ENCODE results near the gene ZSCAN26.
"Not testable (repeated sequence)": the region's sequence is repeated elsewhere in the genome, so short reads cannot be mapped to it uniquely, and the experiment has no call there.

The ZSCAN26 gene

DNA sequence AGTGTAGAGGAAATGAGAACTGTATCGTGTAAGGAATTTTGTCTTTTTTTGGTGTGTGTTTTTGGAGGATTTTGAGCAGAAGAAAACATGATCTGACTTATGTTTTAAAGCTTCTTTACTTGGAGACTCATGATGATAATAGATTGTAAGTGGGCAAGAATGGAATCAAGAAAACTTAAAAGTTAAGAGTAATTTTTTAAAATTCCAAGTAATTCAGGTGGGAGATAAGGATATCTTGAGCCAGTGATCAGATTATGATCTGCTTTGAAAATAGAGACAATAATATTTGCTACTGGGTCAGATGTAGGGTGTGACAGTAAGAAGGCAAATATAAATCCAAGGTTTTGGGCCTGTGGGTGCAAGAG lies 734 bp downstream of the ZSCAN26 start:
- DNase-seq (ENCODE audit: low spot score in 2 of 2), result no peak
- Histone ChIP-seq H3K36me3 (replicated peaks) (peaks cover 2% of the 10 kb centered on the region), H3K9me3 (no peaks in the 10 kb centered on the region), H3K27me3 (ENCODE audit: low read depth) (peaks cover 3% of the 10 kb centered on the region; the same call in 1 of the 2 replicates), H3K4me3 (peak overlapping the region; percentile 84), H3K4me1 (peaks cover 8% of the 10 kb centered on the region)
- in situ Hi-C loops (cut with MboI; ENCODE audit: low sequenced_read_pairs), result loop anchor here (25.0 kb wide), 1 partner anchor 130 kb away; the partner anchor contains the start of gene ZKSCAN8

DNA sequence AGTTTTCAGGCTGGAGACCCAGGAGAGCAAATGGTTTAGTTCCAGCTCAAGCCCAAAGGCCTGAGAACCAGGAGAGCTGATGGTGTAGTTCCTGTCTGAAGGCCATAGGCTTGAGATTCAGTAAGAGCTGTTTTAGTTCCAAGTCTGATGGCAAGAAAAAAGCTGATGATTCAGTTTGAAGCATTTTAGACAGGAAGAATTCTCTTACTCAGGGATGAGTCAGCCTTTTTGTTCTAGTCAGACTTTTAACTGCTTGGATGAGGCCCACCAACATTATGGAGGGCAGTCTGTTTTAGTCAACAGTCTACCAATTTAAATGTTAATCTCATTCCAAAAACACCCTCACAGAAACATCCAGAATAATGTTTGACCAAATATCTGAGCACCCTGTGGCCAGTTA lies 2.5 kb downstream of the ZSCAN26 start:
- no peak for DNase-seq (ENCODE audit: low spot score in 2 of 2)
- Histone ChIP-seq H3K4me3 (no peak overlapping the region), H3K4me1 (peaks cover 8% of the 10 kb centered on the region), H3K9me3 (no peaks in the 10 kb centered on the region), H3K27me3 (ENCODE audit: low read depth) (no peaks in the 10 kb centered on the region), H3K36me3 (replicated peaks) (peaks cover 14% of the 10 kb centered on the region)
- in situ Hi-C loops (cut with MboI; ENCODE audit: low sequenced_read_pairs), result loop anchor here (25.0 kb wide), 1 partner anchor 132 kb away; the partner anchor contains the start of gene ZKSCAN8

DNA sequence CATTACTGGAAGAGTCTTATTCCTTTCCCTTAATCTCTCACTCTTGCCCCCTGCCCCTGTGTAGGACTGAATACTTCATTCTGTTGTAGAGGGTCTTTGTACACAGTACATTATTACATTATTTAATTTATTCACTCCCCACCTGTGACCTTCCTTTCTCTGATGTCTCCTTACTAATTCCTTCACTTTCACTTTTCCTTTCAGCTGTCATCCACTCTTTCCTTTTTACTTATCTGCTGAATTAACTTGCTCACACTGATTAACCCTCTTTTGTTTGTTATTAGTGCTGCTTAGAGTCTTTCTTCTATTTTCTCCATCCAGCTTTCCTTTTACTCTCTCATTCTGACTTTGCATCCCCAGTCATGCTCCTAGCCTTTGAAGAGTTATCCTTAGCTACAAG lies 7.9 kb downstream of the ZSCAN26 start:
- Histone ChIP-seq H3K4me3 (no peak overlapping the region), H3K27me3 (ENCODE audit: low read depth) (no peaks in the 10 kb centered on the region), H3K4me1 (no peaks in the 10 kb centered on the region), H3K9me3 (no peaks in the 10 kb centered on the region), H3K36me3 (replicated peaks) (peaks cover 37% of the 10 kb centered on the region)
- DNase-seq (ENCODE audit: low spot score in 2 of 2), result no peak
- in situ Hi-C loops (cut with MboI; ENCODE audit: low sequenced_read_pairs), result loop anchor here (25.0 kb wide), 1 partner anchor 138 kb away; the partner anchor contains the start of gene ZKSCAN8

- no peak for DNase-seq (ENCODE audit: low spot score in 2 of 2)
- Histone ChIP-seq H3K9me3 (no peaks in the 10 kb centered on the region), H3K4me3 (no peak overlapping the region), H3K4me1 (peaks cover 17% of the 10 kb centered on the region), H3K27me3 (ENCODE audit: low read depth) (no peaks in the 10 kb centered on the region), H3K36me3 (replicated peaks) (peaks cover 34% of the 10 kb centered on the region)
- in situ Hi-C loops (cut with MboI; ENCODE audit: low sequenced_read_pairs), result no loop called here
Observed at GRCh38 chr6:28277746-28278145, 10.8 kb downstream of the ZSCAN26 start.

DNA sequence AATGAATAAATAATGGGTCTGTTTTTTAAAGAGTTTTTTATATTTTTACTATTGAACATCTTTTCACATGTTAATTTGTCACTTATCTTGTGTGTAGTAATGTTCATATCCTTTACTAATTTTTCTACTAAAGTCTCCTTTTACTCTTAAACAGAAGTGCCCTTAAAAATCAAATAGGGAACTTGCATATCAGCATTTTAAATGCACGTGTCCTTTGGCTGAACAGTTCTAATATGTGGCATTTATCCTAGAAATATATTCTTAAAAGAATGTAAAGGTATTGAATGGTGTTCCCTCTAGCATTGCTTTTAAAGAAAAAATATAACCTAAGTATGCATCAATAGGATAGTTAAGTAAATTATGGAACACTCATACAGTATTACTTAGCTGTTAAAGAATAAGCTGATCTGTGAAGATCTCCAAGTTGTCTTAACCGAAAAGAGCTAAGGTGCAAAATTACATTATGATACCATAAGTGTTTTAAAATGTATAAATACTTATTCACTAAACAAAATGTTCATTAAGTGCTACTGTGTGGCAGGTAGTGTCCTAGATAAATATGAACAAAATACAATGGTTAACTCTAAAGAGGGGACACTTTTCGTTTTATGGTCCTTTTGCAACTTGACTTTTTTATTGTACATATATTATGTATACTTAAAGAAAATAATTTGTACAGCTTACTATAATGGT lies 13.8 kb downstream of the ZSCAN26 start:
- H3K4me3 ChIP-seq, result peak overlapping the region; percentile 74
- H3K4me1 ChIP-seq, result peaks cover 17% of the 10 kb centered on the region
- DNase-seq (ENCODE audit: low spot score in 2 of 2), result no peak
- no peaks in the 10 kb centered on the region for H3K9me3 ChIP-seq
- no peaks in the 10 kb centered on the region for H3K27me3 ChIP-seq (ENCODE audit: low read depth)
- in situ Hi-C loops (cut with MboI; ENCODE audit: low sequenced_read_pairs), result no loop called here
- H3K36me3 ChIP-seq (replicated peaks), result peaks cover 31% of the 10 kb centered on the region

DNA sequence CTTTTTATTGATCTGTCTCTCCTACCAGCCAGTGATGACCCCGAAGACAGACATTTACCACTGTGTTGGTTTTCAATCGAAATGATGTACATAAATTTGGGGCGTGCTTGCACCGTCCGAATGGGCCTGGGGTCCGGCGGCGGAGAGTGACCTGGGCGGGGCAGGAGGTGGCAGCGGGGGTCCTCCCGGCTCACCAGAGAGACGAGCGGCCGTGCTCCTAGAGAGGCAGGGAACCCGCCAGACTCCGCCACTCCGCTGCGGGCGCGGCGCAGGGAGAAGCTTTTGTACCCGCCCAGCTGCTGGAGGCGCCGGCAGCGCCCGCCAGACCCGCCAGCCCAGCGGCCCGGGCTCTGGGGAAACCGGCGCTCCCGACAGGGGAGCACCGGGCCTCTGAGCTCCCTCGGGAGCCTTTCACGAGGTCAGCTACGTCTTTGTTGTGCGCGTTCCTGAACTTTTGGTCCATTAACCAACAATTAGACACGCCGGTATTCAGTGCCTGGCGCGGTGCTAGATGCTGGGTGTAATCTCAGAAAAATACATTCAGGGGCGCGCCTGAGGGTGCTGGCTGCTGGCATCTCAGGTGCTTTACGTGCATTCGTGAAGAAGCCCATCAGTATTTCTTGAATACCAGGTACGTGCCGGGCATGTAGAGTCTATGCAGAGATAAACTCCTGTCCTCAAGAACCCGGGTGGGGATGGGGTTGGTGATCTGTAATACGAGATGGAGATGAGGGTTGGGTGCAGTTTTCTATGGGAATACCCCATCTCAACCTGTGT lies 14.5 kb downstream of the ZSCAN26 start, which contains the start of gene PGBD1:
TSS of gene PGBD1 (plus strand) at position 285 of the 777 bp plus-strand sequence. CDS start 2,242 bp downstream, outside the sequence.
- H3K9me3 ChIP-seq, result no peaks in the 10 kb centered on the region
- in situ Hi-C loops (cut with MboI; ENCODE audit: low sequenced_read_pairs), result no loop called here
- peaks cover 31% of the 10 kb centered on the region for H3K36me3 ChIP-seq (replicated peaks)
- peak within 1 kb of the TSS; percentile 74 for H3K4me3 ChIP-seq
- peak; percentile 67 to 91 for DNase-seq (ENCODE audit: low spot score in 2 of 2)
- H3K27me3 ChIP-seq (ENCODE audit: low read depth), result no peaks in the 10 kb centered on the region
- peaks cover 17% of the 10 kb centered on the region for H3K4me1 ChIP-seq

DNA sequence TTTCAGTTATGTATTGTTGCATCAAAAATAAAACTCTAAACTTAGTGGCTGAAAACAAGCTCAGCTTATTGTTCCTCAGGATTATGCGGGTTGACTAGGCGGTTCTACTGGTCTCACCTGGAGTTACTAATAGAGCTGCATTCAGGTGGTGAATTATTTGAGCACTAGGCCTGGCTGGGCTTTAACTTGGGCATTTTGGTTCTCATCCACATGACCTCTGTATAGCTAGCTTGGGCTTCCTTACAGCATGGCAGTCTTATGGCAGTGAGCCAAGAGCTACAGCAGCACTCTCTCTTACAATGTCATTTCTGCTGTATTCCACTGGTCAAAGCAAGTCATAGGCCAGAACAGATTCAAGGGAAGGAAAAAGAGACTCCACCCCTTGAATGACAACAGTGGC lies 16.0 kb downstream of the ZSCAN26 start:
- Histone ChIP-seq H3K9me3 (no peaks in the 10 kb centered on the region), H3K27me3 (ENCODE audit: low read depth) (no peaks in the 10 kb centered on the region), H3K36me3 (replicated peaks) (peaks cover 32% of the 10 kb centered on the region), H3K4me1 (peaks cover 17% of the 10 kb centered on the region), H3K4me3 (peak overlapping the region; percentile 74; the same call in 1 of the 2 replicates)
- in situ Hi-C loops (cut with MboI; ENCODE audit: low sequenced_read_pairs), result no loop called here
- DNase-seq (ENCODE audit: low spot score in 2 of 2), result peak in 1 of 2 experiments; percentile 18

- Histone ChIP-seq H3K4me3 (no peak overlapping the region), H3K36me3 (replicated peaks) (peaks cover 14% of the 10 kb centered on the region), H3K27me3 (ENCODE audit: low read depth) (no peaks in the 10 kb centered on the region), H3K9me3 (no peaks in the 10 kb centered on the region), H3K4me1 (no peaks in the 10 kb centered on the region)
- in situ Hi-C loops (cut with MboI; ENCODE audit: low sequenced_read_pairs), result no loop called here
- DNase-seq (ENCODE audit: low spot score in 2 of 2), result no peak
Observed at GRCh38 chr6:28291573-28291972, 24.6 kb downstream of the ZSCAN26 start.

- no peaks in the 10 kb centered on the region for H3K4me1 ChIP-seq
- no peaks in the 10 kb centered on the region; the same call in 1 of the 2 replicates for H3K36me3 ChIP-seq (replicated peaks)
- no peak overlapping the region for H3K4me3 ChIP-seq
- no peaks in the 10 kb centered on the region for H3K27me3 ChIP-seq (ENCODE audit: low read depth)
- no peak for DNase-seq (ENCODE audit: low spot score in 2 of 2)
- no peaks in the 10 kb centered on the region for H3K9me3 ChIP-seq
- in situ Hi-C loops (cut with MboI; ENCODE audit: low sequenced_read_pairs), result no loop called here
Observed at GRCh38 chr6:28295326-28295725, 28.4 kb downstream of the ZSCAN26 start.

GRCh38 chr6:28296520-28297060 lies 29.6 kb downstream of the ZSCAN26 start:
- Histone ChIP-seq H3K36me3 (replicated peaks) (peaks cover 7% of the 10 kb centered on the region), H3K27me3 (ENCODE audit: low read depth) (no peaks in the 10 kb centered on the region), H3K4me3 (no peak overlapping the region), H3K9me3 (no peaks in the 10 kb centered on the region), H3K4me1 (no peaks in the 10 kb centered on the region)
- in situ Hi-C loops (cut with MboI; ENCODE audit: low sequenced_read_pairs), result no loop called here
- peak in 1 of 2 experiments; percentile 10 for DNase-seq (ENCODE audit: low spot score in 2 of 2)

GRCh38 chr6:28303570-28303969 lies 36.6 kb downstream of the ZSCAN26 start:
- Histone ChIP-seq H3K27me3 (ENCODE audit: low read depth) (no peaks in the 10 kb centered on the region), H3K4me3 (no peak overlapping the region), H3K9me3 (no peaks in the 10 kb centered on the region), H3K4me1 (no peaks in the 10 kb centered on the region), H3K36me3 (replicated peaks) (peaks cover 7% of the 10 kb centered on the region)
- in situ Hi-C loops (cut with MboI; ENCODE audit: low sequenced_read_pairs), result no loop called here
- DNase-seq (ENCODE audit: low spot score in 2 of 2), result no peak

GRCh38 chr6:28306363-28306762 lies 39.4 kb downstream of the ZSCAN26 start:
- H3K4me3 ChIP-seq; H3K9me3 ChIP-seq; in situ Hi-C loops (cut with MboI; ENCODE audit: low sequenced_read_pairs); DNase-seq (ENCODE audit: low spot score in 2 of 2); H3K4me1 ChIP-seq; H3K27me3 ChIP-seq (ENCODE audit: low read depth); H3K36me3 ChIP-seq (replicated peaks): not testable (repeated sequence)

DNA sequence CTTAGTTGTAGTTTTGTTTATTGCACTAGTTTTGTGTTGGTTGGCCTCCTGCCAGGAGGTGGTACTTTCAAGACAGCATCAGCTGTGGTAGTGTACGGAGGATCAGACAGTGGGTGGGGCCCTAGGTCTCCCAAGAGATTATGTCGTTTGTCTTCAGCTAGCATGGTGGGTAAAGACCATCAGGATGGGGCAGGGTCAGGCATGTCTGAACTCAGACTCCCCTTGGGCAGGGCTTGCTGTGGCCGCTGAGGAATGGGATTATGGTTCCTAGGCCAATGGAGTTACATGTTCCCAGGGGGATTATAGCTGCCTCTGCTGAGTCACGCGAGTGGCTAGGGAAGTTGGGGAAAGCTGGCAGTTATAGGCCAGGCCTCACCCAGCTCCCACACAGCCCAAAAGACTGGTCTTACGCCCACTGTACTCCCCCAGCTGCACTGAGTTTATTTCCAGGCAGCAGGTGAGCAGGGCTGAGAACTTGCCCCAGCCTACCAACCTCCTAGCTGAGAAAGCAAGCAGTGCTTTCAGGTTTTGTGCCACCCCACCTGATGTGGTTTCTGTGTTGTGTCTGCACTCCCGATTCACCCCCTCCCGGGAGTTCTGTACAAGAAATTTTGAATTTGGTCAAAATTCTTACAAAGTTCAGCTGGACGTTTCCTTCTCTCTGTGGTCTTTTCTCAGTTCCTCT lies 44.3 kb downstream of the ZSCAN26 start:
- peak; percentile 33 to 74 for DNase-seq (ENCODE audit: low spot score in 2 of 2)
- Histone ChIP-seq H3K4me3 (no peak overlapping the region), H3K4me1 (peaks cover 8% of the 10 kb centered on the region), H3K36me3 (replicated peaks) (no peaks in the 10 kb centered on the region), H3K9me3 (no peaks in the 10 kb centered on the region), H3K27me3 (ENCODE audit: low read depth) (no peaks in the 10 kb centered on the region)
- in situ Hi-C loops (cut with MboI; ENCODE audit: low sequenced_read_pairs), result no loop called here

Measured in HAP-1 (cell line).